ENCODE data around the gene CDKN1B.

The CDKN1B gene

DNA sequence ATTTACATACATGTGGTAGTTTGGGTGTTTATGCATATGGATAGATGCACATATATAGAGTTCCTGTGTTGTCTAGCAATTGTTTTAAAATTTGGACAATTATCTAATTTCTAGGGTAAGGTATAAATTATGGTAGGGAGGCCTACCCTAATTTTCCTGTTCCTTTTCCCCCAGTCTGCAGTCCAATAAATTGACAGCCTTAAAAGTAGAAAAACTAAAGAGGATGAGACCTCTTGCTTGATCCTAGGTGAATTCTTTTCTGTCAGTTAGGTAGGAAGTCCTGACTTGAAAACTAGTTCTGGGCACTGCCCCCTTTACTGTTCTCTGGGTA, 2.1 kb upstream of the CDKN1B start:
- peaks cover 10 to 15% (median 12%) of the 10 kb centered on the region in 3 donors for H3K36me3 ChIP-seq

GRCh38 chr12:12715459-12716150, 1.6 kb upstream of the CDKN1B start:
- Histone ChIP-seq H3K27me3 (no peaks in the 10 kb centered on the region), H3K27ac (peak overlapping the region; percentile 99 to 100), H3K36me3 (peaks cover 16 to 20% (median 18%) of the 10 kb centered on the region in 3 donors), H3K4me3 (peak overlapping the region; percentile 83 to 99), H3K4me1 (peaks cover 0 to 37% (median 22%) of the 10 kb centered on the region in 4 donors), H3K9me3 (no peaks in the 10 kb centered on the region)
- intact Hi-C loops (cut with DNase I; ENCODE audit: low total_unique reads) = loop anchor here (5.0 to 10.0 kb wide), 2 partner anchors 72 to 451 kb away; partner anchors contain the start of genes APOLD1 and LRP6
- TF ChIP-seq, protein P1, sequence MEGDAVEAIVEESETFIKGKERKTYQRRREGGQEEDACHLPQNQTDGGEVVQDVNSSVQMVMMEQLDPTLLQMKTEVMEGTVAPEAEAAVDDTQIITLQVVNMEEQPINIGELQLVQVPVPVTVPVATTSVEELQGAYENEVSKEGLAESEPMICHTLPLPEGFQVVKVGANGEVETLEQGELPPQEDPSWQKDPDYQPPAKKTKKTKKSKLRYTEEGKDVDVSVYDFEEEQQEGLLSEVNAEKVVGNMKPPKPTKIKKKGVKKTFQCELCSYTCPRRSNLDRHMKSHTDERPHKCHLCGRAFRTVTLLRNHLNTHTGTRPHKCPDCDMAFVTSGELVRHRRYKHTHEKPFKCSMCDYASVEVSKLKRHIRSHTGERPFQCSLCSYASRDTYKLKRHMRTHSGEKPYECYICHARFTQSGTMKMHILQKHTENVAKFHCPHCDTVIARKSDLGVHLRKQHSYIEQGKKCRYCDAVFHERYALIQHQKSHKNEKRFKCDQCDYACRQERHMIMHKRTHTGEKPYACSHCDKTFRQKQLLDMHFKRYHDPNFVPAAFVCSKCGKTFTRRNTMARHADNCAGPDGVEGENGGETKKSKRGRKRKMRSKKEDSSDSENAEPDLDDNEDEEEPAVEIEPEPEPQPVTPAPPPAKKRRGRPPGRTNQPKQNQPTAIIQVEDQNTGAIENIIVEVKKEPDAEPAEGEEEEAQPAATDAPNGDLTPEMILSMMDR (IDR thresholded peaks at IDR 0.05) = no peak
- no peak for DNase-seq

More for the DNA sequence above, 2.1 kb upstream of the CDKN1B start:
- Histone ChIP-seq H3K27ac (peak overlapping the region; percentile 99 to 100), H3K4me1 (peaks cover 0 to 32% (median 18%) of the 10 kb centered on the region in 4 donors), H3K4me3 (no peak overlapping the region), H3K9me3 (no peaks in the 10 kb centered on the region), H3K27me3 (no peaks in the 10 kb centered on the region)
- TF ChIP-seq, protein P1 (IDR thresholded peaks at IDR 0.05) = no peak
- intact Hi-C loops (cut with DNase I; ENCODE audit: low total_unique reads) = loop anchor here (5.0 to 10.0 kb wide), 2 partner anchors 72 to 450 kb away; partner anchors contain the start of genes APOLD1 and LRP6
- no peak for DNase-seq

- peak overlapping the region; percentile 83 to 99 for H3K4me3 ChIP-seq
- H3K4me1 ChIP-seq = peaks cover 0 to 44% (median 26%) of the 10 kb centered on the region in 4 donors
- no peaks in the 10 kb centered on the region for H3K9me3 ChIP-seq
- TF ChIP-seq, protein P1 (IDR thresholded peaks at IDR 0.05) = no peak
- intact Hi-C loops (cut with DNase I; ENCODE audit: low total_unique reads) = loop anchor here (5.0 to 10.0 kb wide), 2 partner anchors 71 to 451 kb away; partner anchors contain the start of genes APOLD1 and LRP6
- DNase-seq = peak in 1 of 2 donors; percentile 45
- no peaks in the 10 kb centered on the region for H3K27me3 ChIP-seq
- peak overlapping the region; percentile 99 to 100 for H3K27ac ChIP-seq
- peaks cover 22 to 27% (median 24%) of the 10 kb centered on the region in 3 donors for H3K36me3 ChIP-seq
Observed at GRCh38 chr12:12716151-12716792, 896 bp upstream of the CDKN1B start.

GRCh38 chr12:12717586-12718380, 615 bp downstream of the CDKN1B start:
- peaks cover 0 to 59% (median 34%) of the 10 kb centered on the region in 4 donors for H3K4me1 ChIP-seq
- H3K4me3 ChIP-seq = peak overlapping the region; percentile 83 to 99
- peak; percentile 35 to 73 for DNase-seq
- H3K36me3 ChIP-seq = peaks cover 26 to 37% (median 31%) of the 10 kb centered on the region in 3 donors
- TF ChIP-seq, protein P1 (IDR thresholded peaks at IDR 0.05) = no peak
- intact Hi-C loops (cut with DNase I; ENCODE audit: low total_unique reads) = loop anchor here (5.0 to 10.0 kb wide), 2 partner anchors 70 to 453 kb away; partner anchors contain the start of genes APOLD1 and LRP6
- peak overlapping the region; percentile 99 to 100 for H3K27ac ChIP-seq
- H3K27me3 ChIP-seq = no peaks in the 10 kb centered on the region
- no peaks in the 10 kb centered on the region for H3K9me3 ChIP-seq

- no peaks in the 10 kb centered on the region for H3K27me3 ChIP-seq
- peak overlapping the region; percentile 83 to 99 for H3K4me3 ChIP-seq
- H3K4me1 ChIP-seq = peaks cover 0 to 62% (median 34%) of the 10 kb centered on the region in 4 donors
- peaks cover 26 to 37% (median 31%) of the 10 kb centered on the region in 3 donors for H3K36me3 ChIP-seq
- DNase-seq = peak in 1 of 2 donors; percentile 36
- H3K27ac ChIP-seq = peak overlapping the region; percentile 99 to 100
- no peaks in the 10 kb centered on the region for H3K9me3 ChIP-seq
- TF ChIP-seq, protein P1 (IDR thresholded peaks at IDR 0.05) = no peak
- intact Hi-C loops (cut with DNase I; ENCODE audit: low total_unique reads) = loop anchor here (5.0 to 10.0 kb wide), 2 partner anchors 69 to 454 kb away; partner anchors contain the start of genes APOLD1 and LRP6
Observed at GRCh38 chr12:12718381-12718759, 1.2 kb downstream of the CDKN1B start.
